KG1 (cell line): ENCODE results near the gene PSMD10.

ENCODE experiments used
- DNase-seq: peaks from one replicate; lab custom pipeline; 2025; lab: John Stamatoyannopoulos, UW

The PSMD10 gene

DNA sequence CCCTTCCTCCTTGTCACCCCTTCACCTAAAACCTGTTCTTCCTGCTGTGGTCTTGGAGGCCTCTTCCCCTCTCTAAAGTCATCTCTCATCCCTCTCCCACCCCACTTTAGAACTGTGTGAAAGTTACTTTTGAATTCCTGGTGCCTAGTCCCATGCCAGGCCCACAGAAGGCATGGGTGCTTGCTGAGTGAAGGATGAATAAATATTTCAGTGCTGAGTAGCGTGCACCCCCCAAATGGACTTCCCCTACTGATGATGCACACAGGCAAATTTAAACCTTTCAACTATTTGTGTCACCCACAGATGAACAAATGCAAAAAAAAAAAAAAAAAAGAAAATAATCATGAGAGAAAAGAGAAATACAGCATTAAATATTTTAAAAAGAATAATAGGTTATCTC lies 19.8 kb downstream of the PSMD10 start:
- DNase-seq, result no peak

- DNase-seq, result no peak
These were observed 20.5 kb downstream of the PSMD10 start for GRCh38 chrX:108070891-108071290.

GRCh38 chrX:108068121-108068520 lies 23.2 kb downstream of the PSMD10 start:
- no peak for DNase-seq

DNA sequence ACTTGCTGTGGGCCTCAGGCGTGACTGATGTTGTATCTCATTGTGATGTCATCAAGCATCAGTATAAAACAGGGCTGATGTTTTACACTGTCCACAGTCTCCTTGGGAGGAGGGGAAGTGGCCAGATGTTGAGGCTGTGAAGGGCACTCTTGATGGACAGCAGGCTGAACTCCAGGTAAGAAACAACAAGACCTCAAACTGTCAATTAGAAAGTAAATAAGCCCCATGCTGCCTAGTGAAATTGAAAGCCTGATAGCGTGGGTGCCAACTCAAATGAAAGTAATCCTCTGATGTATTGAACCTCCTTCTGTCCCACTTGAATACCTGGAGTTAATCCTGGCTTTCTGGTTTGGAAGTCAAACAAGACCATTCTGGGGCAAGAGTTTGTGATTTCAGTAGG lies 26.7 kb downstream of the PSMD10 start:
- no peak for DNase-seq

DNA sequence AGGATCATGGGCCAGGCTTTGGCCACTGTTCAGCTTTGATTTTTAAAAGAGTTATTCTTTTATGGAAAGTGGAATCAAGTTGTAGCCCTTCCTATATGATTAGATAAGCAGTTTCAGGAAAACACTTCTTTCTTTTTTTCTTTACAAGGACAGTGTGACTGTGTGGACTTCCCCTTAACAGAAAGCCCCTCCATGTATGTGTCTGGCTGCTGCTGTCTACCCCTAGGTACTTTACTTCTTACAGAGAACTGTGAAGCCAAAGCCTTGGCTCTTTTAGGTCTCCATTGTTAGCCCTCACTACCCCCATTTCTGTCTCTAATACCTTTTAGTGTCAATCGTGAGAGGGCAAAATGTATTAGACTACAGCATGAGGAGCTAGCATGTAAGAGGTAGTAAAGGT lies 27.3 kb downstream of the PSMD10 start:
- no peak for DNase-seq

DNA sequence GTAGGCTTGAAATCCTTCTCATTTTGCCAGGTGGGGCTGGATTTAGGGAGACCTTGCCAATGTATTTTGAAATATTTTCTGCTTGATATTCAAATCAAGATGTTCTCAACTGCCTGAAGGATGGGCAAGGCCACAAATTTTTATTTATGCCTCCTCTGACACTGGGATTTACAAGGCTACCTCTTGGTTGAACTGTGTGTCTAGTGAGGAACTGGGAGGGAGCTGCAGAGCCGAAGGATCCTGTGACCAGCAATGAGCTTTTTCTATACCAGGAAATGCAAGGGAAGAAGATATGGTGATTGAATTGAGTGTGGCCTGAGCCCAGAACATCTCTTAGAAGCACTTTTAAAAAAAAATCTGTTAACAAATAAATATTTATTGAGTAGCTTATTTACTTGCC lies 31.5 kb downstream of the PSMD10 start:
- DNase-seq, result no peak

- no peak for DNase-seq
These were observed 35.8 kb downstream of the PSMD10 start for GRCh38 chrX:108055546-108055945.

- DNase-seq, result no peak
These were observed 38.1 kb downstream of the PSMD10 start for GRCh38 chrX:108053218-108053617.

- no peak for DNase-seq
These were observed 41.7 kb downstream of the PSMD10 start for GRCh38 chrX:108049649-108050048.

GRCh38 chrX:108044554-108045256 lies 46.6 kb downstream of the PSMD10 start, which contains the start of gene VSIG1:
TSS of gene VSIG1 (plus strand) at chrX:108045065. CDS start at chrX:108045131, 66 bp downstream.
- no peak for DNase-seq

GRCh38 chrX:108036298-108036973 lies 54.9 kb downstream of the PSMD10 start:
- DNase-seq, result no peak

DNA sequence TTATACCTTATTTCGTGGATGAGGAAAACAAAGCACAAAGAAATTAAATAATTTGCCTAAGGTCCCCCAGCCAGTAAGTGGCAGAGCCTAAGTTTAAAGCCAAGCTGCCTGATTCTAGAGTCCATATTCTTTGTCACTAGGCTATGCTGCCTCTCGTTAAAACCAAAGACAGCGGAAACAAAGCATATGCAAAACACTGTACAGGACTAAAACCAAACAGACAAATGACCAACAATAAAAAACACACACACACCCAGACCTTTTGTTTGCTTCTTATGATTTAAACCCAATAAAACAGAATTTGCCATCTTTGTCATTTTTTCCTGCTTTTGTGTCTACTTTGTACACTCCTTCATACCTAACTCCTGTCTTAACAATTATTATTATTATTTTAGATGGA lies 56.6 kb downstream of the PSMD10 start:
- DNase-seq, result no peak
